Measurements from ENCODE around the gene SLC35F3. TPM values are rescaled to one million over a fixed set of nuclear protein-coding genes. Genes with fewer than 3 reads are reported as not detected.

SLC35F3 gene
- total RNA-seq, 1 donor from 2014 or later: 0.08 TPM

DNA sequence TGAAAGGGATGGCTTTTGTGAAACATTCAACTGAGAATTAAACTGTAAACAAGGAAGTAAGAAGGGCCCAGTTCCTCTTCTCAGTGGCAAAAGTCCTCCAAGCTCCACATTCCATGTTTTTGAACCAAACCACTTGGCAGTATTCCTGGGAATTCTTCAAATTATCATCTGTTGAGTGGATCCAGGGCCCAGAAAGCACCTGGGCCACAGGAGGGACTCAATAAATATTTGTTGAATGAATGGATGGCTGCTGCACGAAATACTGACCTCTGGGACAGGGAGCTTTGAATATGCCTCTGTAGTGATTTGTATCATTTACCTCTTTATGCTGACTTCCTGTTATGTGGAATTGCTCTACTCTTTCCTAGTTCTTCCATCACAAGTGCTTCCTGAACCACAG is 4.7 kb downstream of the SLC35F3 start:
- ATAC-seq: no peak
- DNase-seq (ENCODE audit: low spot score): no peak

DNA sequence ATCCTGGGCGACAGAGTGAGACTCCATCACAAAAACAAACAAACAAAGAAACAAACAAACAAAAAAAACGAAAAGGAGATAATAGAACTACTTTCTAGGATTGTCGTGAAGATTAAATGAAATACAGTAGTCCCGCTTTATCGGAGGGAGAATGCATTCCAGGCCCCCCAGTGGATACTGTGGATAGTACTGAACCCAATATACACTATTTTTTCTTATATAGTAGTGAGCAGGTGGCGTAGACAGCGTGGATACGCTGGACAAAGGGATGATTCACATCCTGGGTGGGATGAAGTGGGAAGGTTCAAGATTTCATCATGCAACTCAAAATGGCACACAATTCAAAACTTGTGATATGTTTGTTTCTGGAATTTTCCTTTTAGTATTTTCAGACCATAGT is 8.0 kb downstream of the SLC35F3 start:
- ATAC-seq: no peak
- no peak for DNase-seq (ENCODE audit: low spot score)

- DNase-seq (ENCODE audit: low spot score) (no peak), ATAC-seq (no peak)
Measured at GRCh38 chr1:233912909-233913308, 8.4 kb downstream of the SLC35F3 start.

GRCh38 chr1:233916706-233917105 is 12.2 kb downstream of the SLC35F3 start:
- no peak for DNase-seq (ENCODE audit: low spot score)
- no peak for ATAC-seq

DNA sequence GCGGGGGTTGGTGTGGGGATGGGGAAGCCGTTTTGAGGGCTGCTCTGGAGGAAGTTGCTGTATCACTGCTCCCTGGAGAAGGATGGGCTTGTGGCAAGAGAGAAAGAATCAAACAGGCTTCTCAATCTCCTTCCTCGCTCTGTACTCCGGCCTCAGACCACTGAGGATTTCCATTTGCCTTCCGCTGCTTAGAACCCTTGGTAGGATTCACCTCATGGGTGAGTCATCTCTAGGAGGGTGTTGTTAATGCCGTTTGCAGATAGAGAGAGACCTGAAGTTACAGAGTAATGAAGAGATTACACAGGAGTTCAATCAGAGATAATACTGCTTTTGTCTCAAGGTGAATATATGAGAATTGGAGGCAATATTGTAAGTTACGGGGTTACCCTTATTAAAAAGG is 15.3 kb downstream of the SLC35F3 start:
- DNase-seq (ENCODE audit: low spot score): no peak
- no peak for ATAC-seq

DNA sequence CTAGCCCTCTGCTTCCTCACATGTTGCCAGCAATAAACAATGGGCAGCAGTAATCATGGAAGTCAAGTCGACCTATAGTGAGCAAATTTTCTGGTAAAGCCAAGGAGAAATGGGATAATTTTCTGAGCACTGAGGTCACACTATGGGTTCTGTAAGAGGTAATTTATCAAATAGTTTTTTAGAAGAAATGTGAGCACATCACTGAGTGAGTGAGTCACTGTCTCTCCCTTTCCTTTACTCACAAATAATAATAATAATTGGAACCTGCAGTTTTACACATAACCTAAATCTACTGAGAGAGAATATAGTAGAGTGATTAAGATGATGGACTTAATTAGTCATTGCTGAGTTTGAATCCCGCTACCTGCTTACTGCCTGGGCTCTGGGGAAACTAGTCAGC is 23.6 kb downstream of the SLC35F3 start:
- DNase-seq (ENCODE audit: low spot score): no peak
- ATAC-seq: no peak

DNA sequence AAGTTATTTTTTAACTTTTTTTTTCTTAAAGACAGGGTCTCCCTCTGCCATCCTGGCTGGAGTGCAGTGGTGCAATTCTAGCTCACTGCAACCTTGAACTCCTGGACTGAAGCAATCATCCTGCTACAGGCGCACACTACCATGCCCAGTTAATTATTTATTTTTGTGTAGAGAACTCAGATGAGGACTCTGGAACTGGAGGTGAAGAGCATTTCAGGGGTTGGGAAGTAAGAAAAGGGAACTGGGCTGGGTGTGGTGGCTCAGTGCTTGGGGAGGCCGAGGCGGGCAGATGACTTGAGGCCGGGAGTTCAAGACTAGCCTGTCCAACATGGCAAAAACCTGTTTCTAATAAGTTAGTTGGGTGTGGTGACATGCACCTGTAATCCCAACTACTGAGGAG is 28.9 kb downstream of the SLC35F3 start:
- DNase-seq (ENCODE audit: low spot score): no peak
- ATAC-seq: peak; percentile 49

DNA sequence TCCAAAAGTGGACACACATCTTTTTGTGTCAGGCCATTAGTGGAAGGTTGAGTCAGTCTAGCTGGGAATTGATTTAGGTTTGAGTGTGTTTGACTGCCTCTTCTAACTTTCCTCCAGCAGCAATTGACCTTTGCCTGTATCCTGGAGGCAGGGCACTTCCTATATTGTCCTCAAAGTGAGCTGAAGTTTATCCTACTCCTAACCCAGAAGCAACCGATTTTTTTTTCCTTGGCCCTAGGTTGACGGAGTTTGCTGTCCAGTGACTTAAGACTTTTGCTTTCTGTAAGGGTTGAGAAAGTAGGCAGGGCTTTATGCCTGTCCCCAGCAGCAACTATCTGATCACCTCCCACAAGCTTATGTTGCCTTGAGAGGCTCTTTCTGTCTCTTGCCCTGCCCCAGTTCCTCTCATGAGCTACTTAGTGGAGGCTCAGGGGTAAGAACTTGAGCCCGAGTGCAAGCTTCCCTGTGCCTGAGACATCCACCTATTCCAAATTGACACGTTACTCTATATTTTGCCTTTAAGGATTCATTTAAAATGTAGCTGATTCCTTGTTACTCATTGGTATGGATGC is 30.9 kb downstream of the SLC35F3 start:
- no peak for ATAC-seq
- no peak for DNase-seq (ENCODE audit: low spot score)

DNA sequence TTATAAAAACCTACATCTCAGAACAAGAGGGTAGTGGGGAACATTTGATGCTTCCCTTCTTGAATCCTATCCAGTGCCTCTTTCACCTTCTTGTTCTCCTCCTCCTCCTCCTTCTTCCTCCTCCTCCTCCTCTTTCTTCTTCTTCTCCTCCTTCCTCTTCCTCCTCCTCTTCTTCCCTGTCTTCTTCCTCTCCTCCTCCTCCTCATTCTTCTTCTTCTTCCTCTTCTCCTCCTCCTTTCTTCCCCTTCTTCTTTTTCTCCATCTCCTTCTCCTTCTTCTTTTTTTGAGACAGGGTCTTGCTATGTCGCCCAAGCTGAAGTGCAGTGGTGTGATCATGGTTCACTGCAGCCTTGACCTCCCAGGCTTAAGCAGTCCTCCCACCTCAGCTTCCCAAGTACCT is 31.9 kb downstream of the SLC35F3 start:
- DNase-seq (ENCODE audit: low spot score): no peak
- ATAC-seq: no peak

GRCh38 chr1:233936842-233937241 is 32.4 kb downstream of the SLC35F3 start:
- ATAC-seq (no peak), DNase-seq (ENCODE audit: low spot score) (no peak)

GRCh38 chr1:233938476-233938875 is 34.0 kb downstream of the SLC35F3 start:
- no peak for ATAC-seq
- DNase-seq (ENCODE audit: low spot score): no peak

DNA sequence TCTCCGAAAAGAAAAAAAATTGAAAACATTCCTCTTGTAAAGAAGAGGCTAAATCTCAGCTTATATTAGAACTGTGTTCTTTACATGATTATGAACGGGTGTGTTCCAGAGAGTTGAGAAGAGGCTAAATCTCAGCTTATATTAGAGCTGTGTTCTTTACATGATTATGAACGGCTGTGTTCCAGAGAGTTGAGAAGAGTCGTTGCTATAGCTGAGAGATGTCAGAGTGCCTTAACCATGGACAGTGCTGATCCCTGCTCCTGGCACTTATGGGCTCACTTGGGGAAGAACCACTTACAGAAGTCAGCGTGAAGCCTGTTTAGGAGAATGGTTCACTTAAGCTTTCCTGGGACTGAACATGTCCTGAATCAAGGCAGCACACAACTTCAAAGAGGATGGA is 35.0 kb downstream of the SLC35F3 start:
- DNase-seq (ENCODE audit: low spot score): no peak
- ATAC-seq: no peak

- ATAC-seq (no peak), DNase-seq (ENCODE audit: low spot score) (no peak)
Measured at GRCh38 chr1:233940908-233941307, 36.4 kb downstream of the SLC35F3 start.

- no peak for ATAC-seq
- no peak for DNase-seq (ENCODE audit: low spot score)
Measured at GRCh38 chr1:233944601-233945000, 40.1 kb downstream of the SLC35F3 start.

- no peak for DNase-seq (ENCODE audit: low spot score)
- no peak for ATAC-seq
Measured at GRCh38 chr1:233945573-233945972, 41.1 kb downstream of the SLC35F3 start.

DNA sequence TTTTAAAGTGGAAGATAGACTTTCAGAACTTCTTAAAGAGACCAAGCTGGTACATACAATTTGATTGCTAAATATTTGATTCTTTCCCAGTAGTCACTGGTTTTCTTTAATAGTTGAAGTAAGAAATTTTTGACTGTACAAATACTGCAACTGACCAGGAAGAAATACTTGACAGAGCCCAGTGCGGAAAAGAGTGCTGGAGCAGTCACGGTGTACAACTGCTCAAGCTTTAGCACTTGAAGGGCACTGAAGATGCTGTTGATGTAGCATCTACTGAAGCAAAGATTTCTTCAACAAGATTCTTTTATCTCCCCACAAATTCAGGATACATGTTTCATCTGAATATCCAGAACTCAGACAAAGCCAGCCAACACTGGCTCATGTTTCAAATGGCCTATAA is 41.5 kb downstream of the SLC35F3 start:
- ATAC-seq (no peak), DNase-seq (ENCODE audit: low spot score) (no peak)

GRCh38 chr1:233946724-233947123 is 42.2 kb downstream of the SLC35F3 start:
- no peak for DNase-seq (ENCODE audit: low spot score)

DNA sequence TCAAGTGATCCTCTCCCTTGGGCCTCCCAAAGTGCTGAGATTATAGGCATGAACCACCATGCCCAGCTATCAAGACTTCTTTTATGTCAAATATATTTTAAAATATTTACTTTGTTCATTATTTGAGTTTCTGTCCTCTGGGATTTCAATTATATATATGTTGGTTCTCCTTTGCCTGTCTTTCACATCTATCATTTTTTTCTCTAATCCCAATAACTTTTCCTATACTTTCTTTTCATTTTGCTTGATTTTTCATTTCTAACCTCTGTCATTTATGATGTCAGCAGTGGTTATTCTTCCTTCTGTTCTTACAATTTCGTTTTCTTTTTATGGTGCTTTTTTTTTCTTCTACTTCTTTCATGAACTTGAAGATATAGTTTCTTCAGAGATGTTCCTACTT is 47.3 kb downstream of the SLC35F3 start:
- DNase-seq (ENCODE audit: low spot score) (no peak), ATAC-seq (no peak)

More at GRCh38 chr1:233946724-233947123, 42.2 kb downstream of the SLC35F3 start:
- no peak for ATAC-seq

GRCh38 chr1:233957691-233958090 is 53.2 kb downstream of the SLC35F3 start:
- DNase-seq (ENCODE audit: low spot score) (no peak), ATAC-seq (no peak)

DNA sequence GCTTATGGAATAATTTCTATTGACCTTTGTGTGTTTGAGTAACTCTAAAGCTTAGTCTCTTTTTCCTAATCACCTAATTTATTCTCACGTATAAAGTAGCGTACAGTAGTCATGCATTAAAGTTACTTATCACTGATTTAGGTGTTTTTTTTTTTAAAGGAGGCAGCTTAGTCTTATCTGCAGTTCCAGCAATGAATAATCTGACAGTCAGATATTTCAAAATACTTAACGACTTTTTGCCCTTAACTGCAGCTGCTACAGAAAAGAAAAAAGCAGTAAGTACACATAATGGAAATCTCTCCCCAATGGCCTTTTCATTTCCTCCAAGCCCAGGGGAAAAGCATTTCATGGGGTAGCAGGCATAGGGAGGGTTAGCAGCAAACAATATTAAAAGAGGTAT is 54.6 kb downstream of the SLC35F3 start:
- DNase-seq (ENCODE audit: low spot score): no peak
- ATAC-seq: no peak

DNA sequence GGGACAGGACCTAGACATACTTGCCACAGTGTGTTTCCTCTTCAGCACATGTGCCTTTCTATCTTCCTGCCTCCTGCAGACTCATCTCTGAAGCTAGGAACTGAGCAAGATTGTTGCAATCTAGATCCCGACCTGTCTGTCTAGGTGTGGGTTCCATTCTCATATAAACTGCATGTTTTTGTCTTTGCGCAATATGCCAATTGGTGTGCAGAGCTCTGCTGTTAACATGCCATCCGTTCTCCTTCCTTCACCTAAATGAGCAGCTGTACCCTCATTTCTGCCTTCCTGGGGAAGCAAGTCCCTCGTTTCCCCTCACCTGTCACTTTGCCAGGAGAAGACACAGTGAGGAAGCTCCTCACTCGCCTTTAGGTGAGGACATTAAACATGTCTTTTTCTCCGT is 55.5 kb downstream of the SLC35F3 start:
- DNase-seq (ENCODE audit: low spot score): no peak
- no peak for ATAC-seq

DNA sequence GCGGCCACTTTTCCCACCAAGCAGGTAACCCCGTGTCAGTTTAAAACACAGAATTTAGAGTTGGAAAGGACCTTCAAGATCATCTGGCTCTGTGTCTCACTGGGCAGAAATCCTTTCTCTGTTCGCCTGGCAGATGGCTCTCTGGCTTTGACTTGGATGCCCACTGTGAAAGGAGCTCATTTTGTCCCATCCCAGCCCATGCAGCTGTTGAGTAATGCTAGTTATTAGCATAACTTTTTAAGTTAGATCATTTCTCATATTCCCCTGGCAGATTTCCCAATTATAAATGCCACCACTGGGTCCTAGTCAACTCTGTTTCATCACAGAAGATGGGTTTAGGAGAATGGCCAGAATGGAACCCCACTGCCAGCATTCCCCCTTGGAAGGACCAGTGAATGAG is 55.9 kb downstream of the SLC35F3 start:
- no peak for DNase-seq (ENCODE audit: low spot score)
- ATAC-seq: no peak

DNA sequence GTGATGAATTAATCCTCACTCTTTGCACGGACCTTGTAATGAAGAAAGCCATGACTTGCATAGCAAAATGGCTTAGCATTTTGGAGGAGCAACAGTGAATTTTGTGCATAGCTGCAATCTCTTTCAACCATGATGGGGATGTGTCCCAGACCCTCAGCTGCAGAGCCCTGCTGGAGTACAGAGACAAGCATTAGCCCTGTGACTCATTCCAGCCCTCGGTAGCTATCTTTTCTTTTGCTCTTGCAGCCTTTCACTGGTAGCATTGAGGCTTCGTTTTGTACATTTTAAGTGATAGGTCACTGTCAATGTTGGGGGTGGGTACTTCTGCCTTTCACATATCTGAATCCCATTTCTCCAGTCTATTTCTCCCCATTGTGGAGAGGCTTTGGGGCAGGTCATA is 58.4 kb downstream of the SLC35F3 start:
- no peak for ATAC-seq
- no peak for DNase-seq (ENCODE audit: low spot score)

GRCh38 chr1:233965856-233966255 is 61.4 kb downstream of the SLC35F3 start:
- ATAC-seq: no peak
- no peak for DNase-seq (ENCODE audit: low spot score)

All from left lobe of liver (tissue), 2 donors.